ENCODE results near the gene ZDHHC7. TPM values are rescaled to one million over a fixed set of nuclear protein-coding genes. Genes with fewer than 3 reads are reported as not detected.
"Not testable (repeated sequence)": the region's sequence is repeated elsewhere in the genome, so short reads cannot be mapped to it uniquely, and the experiment has no call there.

Gene ZDHHC7
- total RNA-seq, 1 donor from 2014 or later, result 43.6 TPM

- Mint-ChIP-seq H3K36me3 (ENCODE audit: unreplicated experiment) (peaks cover 4% of the 10 kb centered on the region), H3K9me3 (ENCODE audit: unreplicated experiment) (peaks cover 11% of the 10 kb centered on the region), H3K4me1 (ENCODE audit: low read depth, unreplicated experiment) (no peaks in the 10 kb centered on the region), H3K27me3 (ENCODE audit: unreplicated experiment) (peaks cover 9% of the 10 kb centered on the region), H3K4me3 (ENCODE audit: unreplicated experiment) (no peak overlapping the region), H3K27ac (ENCODE audit: unreplicated experiment) (no peak overlapping the region)
- DNase-seq, result no peak
- TF ChIP-seq, protein P1, sequence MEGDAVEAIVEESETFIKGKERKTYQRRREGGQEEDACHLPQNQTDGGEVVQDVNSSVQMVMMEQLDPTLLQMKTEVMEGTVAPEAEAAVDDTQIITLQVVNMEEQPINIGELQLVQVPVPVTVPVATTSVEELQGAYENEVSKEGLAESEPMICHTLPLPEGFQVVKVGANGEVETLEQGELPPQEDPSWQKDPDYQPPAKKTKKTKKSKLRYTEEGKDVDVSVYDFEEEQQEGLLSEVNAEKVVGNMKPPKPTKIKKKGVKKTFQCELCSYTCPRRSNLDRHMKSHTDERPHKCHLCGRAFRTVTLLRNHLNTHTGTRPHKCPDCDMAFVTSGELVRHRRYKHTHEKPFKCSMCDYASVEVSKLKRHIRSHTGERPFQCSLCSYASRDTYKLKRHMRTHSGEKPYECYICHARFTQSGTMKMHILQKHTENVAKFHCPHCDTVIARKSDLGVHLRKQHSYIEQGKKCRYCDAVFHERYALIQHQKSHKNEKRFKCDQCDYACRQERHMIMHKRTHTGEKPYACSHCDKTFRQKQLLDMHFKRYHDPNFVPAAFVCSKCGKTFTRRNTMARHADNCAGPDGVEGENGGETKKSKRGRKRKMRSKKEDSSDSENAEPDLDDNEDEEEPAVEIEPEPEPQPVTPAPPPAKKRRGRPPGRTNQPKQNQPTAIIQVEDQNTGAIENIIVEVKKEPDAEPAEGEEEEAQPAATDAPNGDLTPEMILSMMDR (IDR thresholded peaks at IDR 0.05; ENCODE audit: partially characterized antibody, unreplicated experiment), result no peak
Measured at GRCh38 chr16:84942786-84943185, 68.5 kb downstream of the ZDHHC7 start.

GRCh38 chr16:84941921-84942320, 69.4 kb downstream of the ZDHHC7 start:
- H3K9me3 Mint-ChIP-seq (ENCODE audit: unreplicated experiment), result peaks cover 11% of the 10 kb centered on the region
- H3K27me3 Mint-ChIP-seq (ENCODE audit: unreplicated experiment), result peaks cover 9% of the 10 kb centered on the region
- no peak for DNase-seq
- H3K4me1 Mint-ChIP-seq (ENCODE audit: low read depth, unreplicated experiment), result no peaks in the 10 kb centered on the region
- H3K27ac Mint-ChIP-seq (ENCODE audit: unreplicated experiment), result no peak overlapping the region
- no peak overlapping the region for H3K4me3 Mint-ChIP-seq (ENCODE audit: unreplicated experiment)
- H3K36me3 Mint-ChIP-seq (ENCODE audit: unreplicated experiment), result peaks cover 4% of the 10 kb centered on the region
- TF ChIP-seq, protein P1 (IDR thresholded peaks at IDR 0.05; ENCODE audit: partially characterized antibody, unreplicated experiment), result no peak

GRCh38 chr16:84940670-84941551, 70.4 kb downstream of the ZDHHC7 start:
- Mint-ChIP-seq H3K4me3 (ENCODE audit: unreplicated experiment) (no peak overlapping the region), H3K9me3 (ENCODE audit: unreplicated experiment) (peaks cover 10% of the 10 kb centered on the region), H3K27me3 (ENCODE audit: unreplicated experiment) (peaks cover 9% of the 10 kb centered on the region), H3K4me1 (ENCODE audit: low read depth, unreplicated experiment) (no peaks in the 10 kb centered on the region), H3K36me3 (ENCODE audit: unreplicated experiment) (peaks cover 4% of the 10 kb centered on the region), H3K27ac (ENCODE audit: unreplicated experiment) (no peak overlapping the region)
- TF ChIP-seq, protein P1 (IDR thresholded peaks at IDR 0.05; ENCODE audit: partially characterized antibody, unreplicated experiment), result no peak
- DNase-seq, result no peak

GRCh38 chr16:84938616-84939015, 72.7 kb downstream of the ZDHHC7 start:
- H3K4me3 Mint-ChIP-seq (ENCODE audit: unreplicated experiment); H3K9me3 Mint-ChIP-seq (ENCODE audit: unreplicated experiment); H3K27ac Mint-ChIP-seq (ENCODE audit: unreplicated experiment); H3K36me3 Mint-ChIP-seq (ENCODE audit: unreplicated experiment); H3K4me1 Mint-ChIP-seq (ENCODE audit: low read depth, unreplicated experiment); DNase-seq; H3K27me3 Mint-ChIP-seq (ENCODE audit: unreplicated experiment): not testable (repeated sequence)

GRCh38 chr16:84937196-84938005, 73.9 kb downstream of the ZDHHC7 start:
- DNase-seq, result no peak
- peaks cover 13% of the 10 kb centered on the region for H3K4me1 Mint-ChIP-seq (ENCODE audit: low read depth, unreplicated experiment)
- peaks cover 9% of the 10 kb centered on the region for H3K27me3 Mint-ChIP-seq (ENCODE audit: unreplicated experiment)
- no peaks in the 10 kb centered on the region for H3K36me3 Mint-ChIP-seq (ENCODE audit: unreplicated experiment)
- no peak overlapping the region for H3K27ac Mint-ChIP-seq (ENCODE audit: unreplicated experiment)
- no peak overlapping the region for H3K4me3 Mint-ChIP-seq (ENCODE audit: unreplicated experiment)
- peaks cover 9% of the 10 kb centered on the region for H3K9me3 Mint-ChIP-seq (ENCODE audit: unreplicated experiment)
- TF ChIP-seq, protein P1 (IDR thresholded peaks at IDR 0.05; ENCODE audit: partially characterized antibody, unreplicated experiment), result no peak

Measured in glutamatergic neuron (in vitro differentiated cells).